GM12801 (cell line): ENCODE data around the gene FBXL16.

Experiments
- TF ChIP-seq, protein P1 (sequence below): IDR thresholded peaks from one replicate; pipeline ENCODE4 v1.5.1; 2011; ENCODE audit warnings: control low read depth; ENCODE audit not compliant: insufficient read length; ENCODE audit errors: extremely low read depth

The FBXL16 gene, protein sequence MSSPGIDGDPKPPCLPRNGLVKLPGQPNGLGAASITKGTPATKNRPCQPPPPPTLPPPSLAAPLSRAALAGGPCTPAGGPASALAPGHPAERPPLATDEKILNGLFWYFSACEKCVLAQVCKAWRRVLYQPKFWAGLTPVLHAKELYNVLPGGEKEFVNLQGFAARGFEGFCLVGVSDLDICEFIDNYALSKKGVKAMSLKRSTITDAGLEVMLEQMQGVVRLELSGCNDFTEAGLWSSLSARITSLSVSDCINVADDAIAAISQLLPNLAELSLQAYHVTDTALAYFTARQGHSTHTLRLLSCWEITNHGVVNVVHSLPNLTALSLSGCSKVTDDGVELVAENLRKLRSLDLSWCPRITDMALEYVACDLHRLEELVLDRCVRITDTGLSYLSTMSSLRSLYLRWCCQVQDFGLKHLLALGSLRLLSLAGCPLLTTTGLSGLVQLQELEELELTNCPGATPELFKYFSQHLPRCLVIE

DNA sequence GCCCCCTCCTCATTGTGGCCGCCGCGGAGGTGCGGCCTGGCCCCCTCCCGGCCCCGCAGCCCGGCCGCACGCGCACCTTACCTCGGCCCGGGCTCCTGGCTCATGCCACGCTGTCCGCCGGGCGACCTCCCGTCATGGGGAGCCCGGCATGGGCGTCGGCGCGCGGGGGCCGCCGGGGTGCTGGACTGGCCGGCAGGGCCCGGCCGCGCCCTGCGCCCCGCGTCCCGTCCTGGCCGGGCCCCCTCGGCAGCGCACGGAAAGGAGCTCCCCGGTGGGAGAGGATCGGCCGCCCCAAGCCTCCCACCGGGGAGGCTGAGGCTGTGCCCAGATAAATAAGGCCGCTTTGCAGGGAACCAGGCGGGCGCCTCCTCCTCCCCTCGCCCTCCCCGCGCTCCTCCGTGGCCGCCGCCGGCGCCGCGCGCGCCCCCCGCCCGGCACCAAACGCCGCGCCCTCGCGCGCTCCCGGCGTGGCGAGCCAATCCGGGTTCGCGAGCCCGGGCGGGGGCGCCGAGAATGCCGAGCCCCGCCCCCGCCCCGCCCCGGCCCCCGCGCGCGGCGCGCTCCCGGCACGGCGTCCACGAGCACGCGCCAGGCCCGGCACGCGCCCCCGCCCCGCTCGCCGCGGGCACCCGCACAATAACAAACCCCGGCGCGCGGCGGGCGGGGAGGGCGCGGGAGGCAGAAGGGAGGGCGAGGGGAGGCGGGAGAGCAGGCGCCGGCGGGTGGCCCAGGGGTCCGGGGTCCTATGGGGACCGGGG lies at the start of gene FBXL16:
Gene FBXL16 (minus strand): TSS at position 371 of the 758 bp plus-strand sequence. CDS start 8,396 bp downstream, outside the sequence.
- TF ChIP-seq, protein P1, sequence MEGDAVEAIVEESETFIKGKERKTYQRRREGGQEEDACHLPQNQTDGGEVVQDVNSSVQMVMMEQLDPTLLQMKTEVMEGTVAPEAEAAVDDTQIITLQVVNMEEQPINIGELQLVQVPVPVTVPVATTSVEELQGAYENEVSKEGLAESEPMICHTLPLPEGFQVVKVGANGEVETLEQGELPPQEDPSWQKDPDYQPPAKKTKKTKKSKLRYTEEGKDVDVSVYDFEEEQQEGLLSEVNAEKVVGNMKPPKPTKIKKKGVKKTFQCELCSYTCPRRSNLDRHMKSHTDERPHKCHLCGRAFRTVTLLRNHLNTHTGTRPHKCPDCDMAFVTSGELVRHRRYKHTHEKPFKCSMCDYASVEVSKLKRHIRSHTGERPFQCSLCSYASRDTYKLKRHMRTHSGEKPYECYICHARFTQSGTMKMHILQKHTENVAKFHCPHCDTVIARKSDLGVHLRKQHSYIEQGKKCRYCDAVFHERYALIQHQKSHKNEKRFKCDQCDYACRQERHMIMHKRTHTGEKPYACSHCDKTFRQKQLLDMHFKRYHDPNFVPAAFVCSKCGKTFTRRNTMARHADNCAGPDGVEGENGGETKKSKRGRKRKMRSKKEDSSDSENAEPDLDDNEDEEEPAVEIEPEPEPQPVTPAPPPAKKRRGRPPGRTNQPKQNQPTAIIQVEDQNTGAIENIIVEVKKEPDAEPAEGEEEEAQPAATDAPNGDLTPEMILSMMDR: no peak

DNA sequence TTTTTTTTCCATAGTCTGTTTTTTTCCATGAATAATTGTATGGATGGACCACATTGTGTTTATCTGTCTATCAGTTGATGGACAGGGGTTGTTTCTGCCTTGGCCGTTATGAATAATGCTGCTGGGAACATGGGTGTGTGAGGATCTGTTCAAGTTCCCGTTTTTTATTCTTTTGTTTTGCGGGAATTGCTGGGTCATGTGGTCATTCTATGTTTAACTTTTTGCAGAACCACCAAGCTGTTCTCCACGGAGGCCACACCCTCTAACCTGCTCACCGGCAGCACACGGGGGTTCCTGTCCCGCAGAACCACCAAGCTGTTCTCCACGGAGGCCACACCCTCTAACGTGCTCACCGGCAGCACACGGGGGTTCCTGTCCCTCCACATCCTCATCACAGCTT lies 49.1 kb upstream of the FBXL16 start:
- TF ChIP-seq, protein P1: no peak

DNA sequence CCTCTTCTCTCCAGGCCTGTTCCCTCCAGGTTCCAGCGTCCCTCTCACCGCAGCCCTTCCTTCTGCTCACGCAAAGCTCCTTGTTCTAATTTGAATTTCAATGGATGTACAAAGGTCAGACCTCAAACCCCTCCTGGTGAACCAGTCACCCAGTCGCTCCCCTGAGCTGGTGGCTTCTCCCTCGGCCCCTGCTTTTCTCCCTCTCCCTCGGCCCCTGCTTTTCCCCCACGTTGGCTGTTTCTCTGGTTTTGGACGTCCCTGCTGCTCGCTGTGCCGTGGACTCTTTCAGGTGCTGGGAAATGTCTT lies 46.4 kb upstream of the FBXL16 start:
- TF ChIP-seq, protein P1: no peak

DNA sequence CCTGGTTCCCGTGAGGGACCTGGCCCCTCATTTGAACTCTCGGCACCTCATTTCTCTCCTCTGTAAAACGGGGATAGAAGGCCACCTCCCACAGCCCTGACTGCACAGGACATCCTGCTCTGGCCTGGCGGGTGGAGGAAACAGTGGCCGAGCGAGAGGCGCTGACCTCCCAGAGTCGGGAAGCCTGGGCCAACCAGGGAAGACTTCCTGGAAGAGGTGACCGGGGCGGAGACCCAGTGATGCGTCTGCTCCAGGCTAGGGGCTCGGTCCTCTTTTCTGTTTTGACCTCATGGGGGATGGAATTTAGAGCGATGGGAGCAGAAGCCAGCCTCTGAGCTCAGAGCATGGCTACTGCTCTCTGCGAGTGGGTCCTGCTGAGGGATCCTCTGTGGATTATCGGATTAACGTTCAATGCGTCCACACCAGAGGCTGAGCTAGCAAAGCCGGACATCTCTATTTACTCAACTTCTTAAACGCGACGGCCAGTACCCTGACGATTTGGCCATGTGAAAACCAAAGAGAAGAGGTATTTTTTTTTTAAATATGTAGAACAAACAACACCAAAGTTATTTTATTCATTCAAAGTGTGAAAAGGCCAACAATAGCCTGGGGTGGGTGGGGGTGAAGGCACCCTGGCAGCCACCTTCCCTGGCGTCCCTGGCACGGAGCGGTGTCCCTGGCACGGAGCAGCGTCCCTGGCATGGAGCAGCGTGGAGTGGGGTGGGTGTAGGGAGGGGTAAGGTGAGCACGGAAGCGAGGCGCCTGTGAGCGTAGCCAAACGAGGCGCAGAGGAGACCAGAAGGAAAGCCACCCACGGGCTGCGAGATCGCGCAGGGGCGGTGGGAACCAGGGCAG lies 45.8 kb upstream of the FBXL16 start:
- TF ChIP-seq, protein P1: no peak

DNA sequence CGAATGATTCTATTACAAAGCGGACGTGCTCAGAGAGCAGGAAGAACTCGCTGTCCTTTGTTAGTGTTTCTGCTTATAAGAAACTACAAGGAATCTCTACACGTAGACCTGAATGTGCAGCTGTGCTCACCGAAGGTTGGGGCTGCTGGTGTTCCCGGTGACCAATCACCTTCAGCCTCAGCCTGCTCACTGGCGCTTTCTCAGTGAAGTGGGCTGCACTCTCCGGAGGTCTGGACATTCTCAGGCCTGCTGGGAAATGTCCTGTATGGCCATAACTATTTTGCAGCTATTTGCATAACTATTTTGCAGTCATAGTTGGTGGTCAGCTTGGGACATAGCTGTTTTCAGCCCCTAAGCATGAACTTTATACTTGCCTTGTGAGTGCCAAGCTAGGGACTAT lies 44.9 kb upstream of the FBXL16 start:
- TF ChIP-seq, protein P1: no peak

DNA sequence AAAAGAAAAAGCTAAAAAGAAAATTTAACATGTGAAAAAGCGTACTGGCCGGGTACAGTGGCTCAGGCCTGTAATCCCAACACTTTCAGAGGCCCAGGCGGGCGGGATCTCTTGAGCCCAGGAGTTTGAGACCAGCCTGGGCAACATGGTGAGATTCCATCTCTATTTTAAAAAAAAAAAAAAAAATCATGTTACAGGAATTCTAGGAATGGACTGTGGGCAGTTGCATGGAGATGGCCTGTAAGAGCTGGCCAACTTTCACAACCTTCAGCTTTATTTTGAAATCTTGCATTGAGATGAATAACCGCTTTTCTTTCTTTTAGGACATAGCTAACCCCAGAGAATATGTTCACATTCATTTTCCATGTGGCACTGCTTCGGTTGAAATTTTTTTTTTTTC lies 43.4 kb upstream of the FBXL16 start:
- TF ChIP-seq, protein P1: no peak
